Endothelial cell of umbilical vein (primary cell): ENCODE measurements around the gene SERPIND1. TPM values are rescaled to one million over a fixed set of nuclear protein-coding genes. Genes with fewer than 3 reads are reported as not detected.

Experiments
- BruUV-seq: library from RNA; stranded (reverse); fragments of 400-500 nt; replicated peaks from 2 replicates; lab custom pipeline; 2021; lab: Mats Ljungman, UMichigan
- CTCF ChIA-PET: fragments of 300-600, 350-600 bp; sonication (Branson Sonifier 250); formaldehyde crosslinking; loops from one replicate; lab custom pipeline; 2021; ENCODE audit warnings: antibody characterized with exemption, inconsistent platforms; lab: Charles Lee
- POLR2A ChIA-PET: fragments of 300-600, 350-600 bp; sonication (Branson Sonifier 250); formaldehyde crosslinking; loops from one replicate; lab custom pipeline; 2021; ENCODE audit warnings: antibody characterized with exemption, inconsistent platforms; lab: Charles Lee
- DNase-seq: peaks from one replicate; pipeline ENCODE4 v3.0.0-alpha.2; 2011; ENCODE audit warnings: low read depth, low spot score
- FAIRE-seq: peaks from 2 replicates; lab custom pipeline; 2011; peaks lifted over from hg19 to GRCh38; lab: Jason Lieb, UNC
- H2AFZ ChIP-seq: 2 replicates; pipeline ENCODE4 v1.6.0; 2012; ENCODE audit warnings: low read depth, low read length, control low read depth, inconsistent platforms
- H3K27ac ChIP-seq: 2 replicates; pipeline ENCODE4 v1.5.1; 2011; ENCODE audit warnings: low read depth, mild to moderate bottlenecking, control low read depth, low read length, moderate library complexity; ENCODE audit not compliant: insufficient read depth
- H3K27me3 ChIP-seq, 2 experiments: 2 replicates each; pipeline versions ENCODE4 v1.6.0 to v1.6.1; 2011; ENCODE audit warnings: low read length in 2 of 2, mixed read lengths in 1 of 2; ENCODE audit not compliant: control insufficient read depth in 2 of 2, insufficient read depth in 2 of 2
- H3K36me3 ChIP-seq, 2 experiments: 2 replicates in 1 of 2; 3 replicates in 1 of 2; pipeline ENCODE4 v1.5.1; 2011; ENCODE audit warnings: low read length in 2 of 2, mild to moderate bottlenecking in 1 of 2, moderate library complexity in 1 of 2; ENCODE audit not compliant: control insufficient read depth in 2 of 2, insufficient read depth in 2 of 2; ENCODE audit errors: extremely low read depth in 1 of 2
- H3K4me1 ChIP-seq: 3 replicates; pipeline ENCODE4 v1.5.1; 2011; ENCODE audit warnings: mild to moderate bottlenecking, low read length; ENCODE audit not compliant: control insufficient read depth, insufficient read depth; ENCODE audit errors: extremely low read depth
- H3K4me2 ChIP-seq: 2 replicates; pipeline ENCODE4 v1.6.1; 2011; ENCODE audit warnings: low read length, control low read depth, mixed read lengths; ENCODE audit not compliant: insufficient read depth
- H3K4me3 ChIP-seq, 3 experiments: fragments of 200-600 bp in 1 of 3; sonication (generic), shearing (Covaris generic) in 1 of 3; replicated peaks in 1 of 3; 2 replicates each; pipeline ENCODE4 v1.5.1; 2011 to 2016; ENCODE audit warnings: control low read depth in 3 of 3, low read length in 3 of 3, mild to moderate bottlenecking in 2 of 3, inconsistent platforms in 1 of 3, low read depth in 1 of 3, moderate library complexity in 1 of 3; ENCODE audit not compliant: insufficient read depth in 1 of 3
- H3K79me2 ChIP-seq: 2 replicates; pipeline ENCODE4 v1.6.0; 2012; ENCODE audit warnings: low read length, inconsistent platforms; ENCODE audit not compliant: control insufficient read depth, insufficient read depth
- H3K9ac ChIP-seq: replicated peaks from 2 replicates; pipeline ENCODE3; 2011; ENCODE audit warnings: low read length, control low read depth; ENCODE audit not compliant: insufficient read depth; ENCODE audit errors: extremely low read depth
- H3K9me1 ChIP-seq: replicated peaks from 3 replicates; pipeline ENCODE4 v1.6.0; 2011; ENCODE audit warnings: mild to moderate bottlenecking, low read length; ENCODE audit not compliant: control insufficient read depth, insufficient read depth; ENCODE audit errors: extremely low read depth
- H3K9me3 ChIP-seq: replicated peaks from 2 replicates; pipeline ENCODE4 v1.5.1; 2012; ENCODE audit warnings: low read length, inconsistent platforms; ENCODE audit not compliant: control insufficient read depth, insufficient read depth
- H4K20me1 ChIP-seq: replicated peaks from 2 replicates; pipeline ENCODE3; 2011; ENCODE audit warnings: mild to moderate bottlenecking, low read length; ENCODE audit not compliant: control insufficient read depth, insufficient read depth; ENCODE audit errors: extremely low read depth
- EZH2 ChIP-seq: IDR thresholded peaks from 2 replicates; pipeline ENCODE4 v1.6.1; 2012; ENCODE audit warnings: borderline replicate concordance, low read depth, mild to moderate bottlenecking, moderate library complexity, low read length, inconsistent platforms; ENCODE audit not compliant: severe bottlenecking
- FOS ChIP-seq: IDR thresholded peaks from 2 replicates; pipeline ENCODE4 v1.6.1; 2011; ENCODE audit warnings: mild to moderate bottlenecking, low read length, moderate library complexity, borderline replicate concordance; ENCODE audit not compliant: insufficient read depth
- GATA2 ChIP-seq: IDR thresholded peaks from 2 replicates; pipeline ENCODE4 v1.7.0; 2011; ENCODE audit warnings: low read depth, mild to moderate bottlenecking, moderate library complexity, mixed read lengths, low read length; ENCODE audit not compliant: insufficient read length, insufficient read depth
- JUN ChIP-seq: IDR thresholded peaks from 2 replicates; pipeline ENCODE4 v1.6.1; 2011; ENCODE audit warnings: borderline replicate concordance, low read depth; ENCODE audit not compliant: insufficient read length, insufficient read depth
- MYC ChIP-seq: IDR thresholded peaks from one replicate; pipeline ENCODE4 v1.6.1; 2011; ENCODE audit warnings: mild to moderate bottlenecking, low read depth, low read length
- POLR2A ChIP-seq: IDR thresholded peaks from 2 replicates; pipeline ENCODE4 v1.6.1; 2012; ENCODE audit warnings: low read depth, mild to moderate bottlenecking, control low read depth, low read length
- POLR2AphosphoS5 ChIP-seq: IDR thresholded peaks from 2 replicates; pipeline ENCODE4 v1.6.1; 2012; ENCODE audit warnings: low read depth, mild to moderate bottlenecking, control low read depth, low read length, moderate library complexity; ENCODE audit not compliant: insufficient read depth
- dilution Hi-C: fragments of 300-500 bp; cut with MboI; formaldehyde crosslinking; loops from one replicate; pipeline ENCODE4 v1.15.0; 2019; ENCODE audit warnings: low sequenced_read_pairs; ENCODE audit not compliant: extremely low pct_ligation_motif_present
- intact Hi-C: fragments of 100-400 bp; cut with micrococcal nuclease; formaldehyde crosslinking; loops from one replicate; pipeline ENCODE4 v1.10.0; 2022
- polyA plus RNA-seq, 4 experiments: library from polyadenylated mRNA; depleted of rRNA in 3 of 4; stranded (reverse) in 3 of 4; unstranded in 1 of 4; fragments of >200 nt; gene quantifications; 2 replicates each; pipeline versions ENCODE4 v1.2.1 to v1.2.3, GENCODE V29; 2011 to 2012; ENCODE audit warnings: missing spikeins in 1 of 4
- total RNA-seq: library from RNA; stranded (reverse); gene quantifications from 2 replicates; pipeline ENCODE4 v1.2.3, GENCODE V29; 2021
- TF ChIP-seq, protein P1 (sequence below), 2 donors: IDR thresholded peaks; 1 replicate in 1 of 2; 2 replicates in 1 of 2; pipeline ENCODE4 v1.5.1; 2011; ENCODE audit warnings: low read length in 2 of 2, mild to moderate bottlenecking in 2 of 2, moderate library complexity in 2 of 2, control low read depth in 1 of 2, inconsistent platforms in 1 of 2, low read depth in 1 of 2; ENCODE audit not compliant: insufficient read depth in 1 of 2; ENCODE audit errors: extremely low read depth in 1 of 2
- TF ChIP-seq, protein P2 (sequence below): IDR thresholded peaks from 2 replicates; pipeline ENCODE4 v1.6.1; 2011; ENCODE audit not compliant: insufficient read depth, insufficient read length

SERPIND1 gene
- total and polyA plus RNA-seq, 2 donors (not counting 3 experiments of a cell fraction or from before 2014, with no cell fraction given), result 0.94 to 1.8 TPM

- H3K79me2 ChIP-seq, result no peaks in the 10 kb centered on the region
- intact Hi-C loops, result no loop called here
Measured at GRCh38 chr22:20802452-20802851, 28.5 kb downstream of the SERPIND1 start.

More at GRCh38 chr22:20802452-20802851, 28.5 kb downstream of the SERPIND1 start:
- Histone ChIP-seq H4K20me1 (no peaks in the 10 kb centered on the region), H3K9ac (no peak overlapping the region), H3K9me1 (no peaks in the 10 kb centered on the region), H3K27ac (no peak overlapping the region), H3K27me3 (no peaks in the 10 kb centered on the region), H3K4me2 (no peak overlapping the region), H3K9me3 (no peaks in the 10 kb centered on the region), H3K4me1 (no peaks in the 10 kb centered on the region), H2AFZ (no peak overlapping the region), H3K36me3 (peaks cover 0 to 26% of the 10 kb centered on the region in 2 experiments), H3K4me3 (no peak overlapping the region)
- dilution Hi-C loops, result no loop called here
- ChIA-PET POLR2A (no interaction called here), CTCF (interaction anchor here (2.6 to 3.0 kb wide), 3 partner anchors 9 to 83 kb away, joined by 9 to 26 read pairs (median 11); no protein-coding TSS in a partner anchor)
- TF ChIP-seq, protein P1, sequence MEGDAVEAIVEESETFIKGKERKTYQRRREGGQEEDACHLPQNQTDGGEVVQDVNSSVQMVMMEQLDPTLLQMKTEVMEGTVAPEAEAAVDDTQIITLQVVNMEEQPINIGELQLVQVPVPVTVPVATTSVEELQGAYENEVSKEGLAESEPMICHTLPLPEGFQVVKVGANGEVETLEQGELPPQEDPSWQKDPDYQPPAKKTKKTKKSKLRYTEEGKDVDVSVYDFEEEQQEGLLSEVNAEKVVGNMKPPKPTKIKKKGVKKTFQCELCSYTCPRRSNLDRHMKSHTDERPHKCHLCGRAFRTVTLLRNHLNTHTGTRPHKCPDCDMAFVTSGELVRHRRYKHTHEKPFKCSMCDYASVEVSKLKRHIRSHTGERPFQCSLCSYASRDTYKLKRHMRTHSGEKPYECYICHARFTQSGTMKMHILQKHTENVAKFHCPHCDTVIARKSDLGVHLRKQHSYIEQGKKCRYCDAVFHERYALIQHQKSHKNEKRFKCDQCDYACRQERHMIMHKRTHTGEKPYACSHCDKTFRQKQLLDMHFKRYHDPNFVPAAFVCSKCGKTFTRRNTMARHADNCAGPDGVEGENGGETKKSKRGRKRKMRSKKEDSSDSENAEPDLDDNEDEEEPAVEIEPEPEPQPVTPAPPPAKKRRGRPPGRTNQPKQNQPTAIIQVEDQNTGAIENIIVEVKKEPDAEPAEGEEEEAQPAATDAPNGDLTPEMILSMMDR (IDR thresholded peaks at IDR 0.05; ENCODE audit: extremely low read depth in 1 of 2, insufficient read depth in 1 of 2, low read depth in 1 of 2, low read length in 2 of 2), result no peak
- TF ChIP-seq JUN (no peak), POLR2A (no peak), EZH2 (no peak), MYC (no peak), POLR2AphosphoS5 (no peak), FOS (no peak), GATA2 (no peak)
- TF ChIP-seq, protein P2, sequence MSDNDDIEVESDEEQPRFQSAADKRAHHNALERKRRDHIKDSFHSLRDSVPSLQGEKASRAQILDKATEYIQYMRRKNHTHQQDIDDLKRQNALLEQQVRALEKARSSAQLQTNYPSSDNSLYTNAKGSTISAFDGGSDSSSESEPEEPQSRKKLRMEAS, result no peak
- FAIRE-seq (no peak), DNase-seq (no peak)
- BruUV-seq, result no TSS peak
